GM18499 (cell line): ENCODE data around the gene POLR3A.
"Not testable (repeated sequence)": the region's sequence is repeated elsewhere in the genome, so short reads cannot be mapped to it uniquely, and the experiment has no call there.

ENCODE experiments used
- ATAC-seq: cut with Tn5 transposase; IDR thresholded peaks from one replicate; pipeline ENCODE4 v1.9.1; 2021; ENCODE audit warnings: moderate number of reproducible peaks; ENCODE audit not compliant: insufficient read depth, unreplicated experiment

POLR3A gene

GRCh38 chr10:78025685-78026364 is 3.5 kb downstream of the POLR3A start:
- ATAC-seq, result no peak

DNA sequence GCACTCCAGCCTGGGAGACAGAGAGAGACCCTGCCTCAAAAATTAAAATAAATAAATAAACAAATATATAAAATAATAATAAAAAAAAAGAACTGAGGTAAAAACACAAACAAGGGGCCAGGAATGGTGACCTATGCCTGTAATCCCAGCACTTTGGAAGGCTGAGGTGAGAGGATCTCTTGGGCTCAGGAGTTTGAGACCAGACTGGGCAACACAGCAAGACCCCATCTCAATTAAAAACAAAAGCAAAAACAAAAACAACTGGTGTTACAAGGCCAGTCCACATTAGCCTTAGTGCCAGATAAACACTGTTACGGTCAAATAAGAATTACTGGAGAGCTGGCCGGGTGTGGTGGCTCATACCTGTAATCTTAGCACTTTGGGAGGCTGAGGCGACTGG is 5.6 kb downstream of the POLR3A start:
- ATAC-seq, result no peak

DNA sequence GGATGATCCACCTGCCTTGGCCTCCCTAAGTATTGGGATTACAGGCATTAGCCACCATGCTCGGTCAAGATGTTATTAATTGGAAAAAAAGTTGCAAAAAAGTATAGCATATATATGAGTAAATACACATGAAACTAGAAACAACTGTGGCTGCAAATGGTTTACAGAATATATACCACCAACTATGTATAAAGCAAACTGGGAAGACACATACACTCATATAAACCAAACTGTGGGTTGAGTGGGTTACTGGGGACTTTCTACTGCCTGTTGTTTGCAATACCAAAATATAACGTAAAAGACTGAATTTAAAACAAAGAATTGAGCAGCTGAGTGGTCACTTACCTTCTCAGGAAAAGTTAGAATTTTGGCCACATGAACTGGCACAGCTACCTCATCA is 8.1 kb downstream of the POLR3A start:
- ATAC-seq, result no peak

- no peak for ATAC-seq
These were observed 10.1 kb downstream of the POLR3A start for GRCh38 chr10:78019264-78019663.

DNA sequence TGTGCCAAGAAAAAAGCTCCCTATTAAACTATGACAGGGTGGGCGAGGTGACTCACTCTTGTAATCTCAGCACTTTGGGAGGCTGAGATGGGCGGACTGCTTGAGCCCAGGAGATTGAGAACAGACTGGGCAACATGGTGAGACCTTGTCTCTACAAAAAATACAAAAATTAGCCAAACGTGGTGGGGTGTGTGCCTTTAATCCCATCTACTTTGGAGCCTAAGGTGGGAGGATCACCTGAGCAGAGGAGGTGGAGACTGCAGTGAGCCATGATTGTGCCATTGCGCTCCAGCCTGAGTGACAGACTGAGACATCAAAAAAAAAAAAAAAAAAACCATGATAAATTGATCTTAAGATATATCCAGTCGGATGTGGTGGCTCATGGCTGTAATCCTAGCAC is 11.5 kb downstream of the POLR3A start:
- ATAC-seq, result no peak

DNA sequence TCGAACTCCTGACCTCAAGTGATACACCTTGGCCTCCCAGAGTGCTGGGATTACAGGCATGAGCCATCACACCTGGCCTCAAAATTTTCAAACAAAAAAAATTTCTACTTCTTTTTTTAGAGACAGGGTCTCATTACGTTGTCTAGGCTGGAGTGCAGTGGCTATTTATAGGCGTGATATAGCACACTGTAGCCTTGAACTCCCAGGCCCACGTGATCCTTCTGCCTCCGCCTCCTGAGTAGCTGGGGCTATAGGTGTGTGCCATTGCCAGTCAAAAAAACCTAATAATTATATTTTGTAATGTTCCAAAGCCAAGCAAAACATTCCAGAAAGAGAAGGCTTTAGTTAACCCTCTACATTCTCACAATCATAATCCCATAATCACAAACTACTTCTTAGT is 13.8 kb downstream of the POLR3A start:
- ATAC-seq, result no peak

- no peak for ATAC-seq
These were observed 15.8 kb downstream of the POLR3A start for GRCh38 chr10:78013564-78013963.

- no peak for ATAC-seq
These were observed 18.2 kb downstream of the POLR3A start for GRCh38 chr10:78011065-78011464.

DNA sequence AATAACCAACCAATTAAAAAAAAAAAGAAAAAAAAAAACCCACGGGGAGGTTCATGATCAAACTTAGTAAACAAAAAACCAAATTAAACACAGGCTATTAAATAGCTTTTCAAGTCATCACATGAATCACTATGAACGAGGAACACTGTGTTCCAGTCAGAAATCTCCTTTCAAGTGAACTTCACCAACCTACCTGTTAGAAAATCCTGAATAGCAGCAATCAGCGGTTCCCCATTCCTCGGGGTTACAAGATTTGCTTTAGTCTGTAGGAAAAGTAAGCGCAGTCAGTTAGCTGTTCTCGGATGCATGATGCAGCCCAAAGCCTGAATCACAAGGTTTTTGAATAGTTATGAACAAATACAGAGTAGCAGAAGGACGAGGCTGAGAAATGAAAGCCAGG is 19.0 kb downstream of the POLR3A start:
- no peak for ATAC-seq

DNA sequence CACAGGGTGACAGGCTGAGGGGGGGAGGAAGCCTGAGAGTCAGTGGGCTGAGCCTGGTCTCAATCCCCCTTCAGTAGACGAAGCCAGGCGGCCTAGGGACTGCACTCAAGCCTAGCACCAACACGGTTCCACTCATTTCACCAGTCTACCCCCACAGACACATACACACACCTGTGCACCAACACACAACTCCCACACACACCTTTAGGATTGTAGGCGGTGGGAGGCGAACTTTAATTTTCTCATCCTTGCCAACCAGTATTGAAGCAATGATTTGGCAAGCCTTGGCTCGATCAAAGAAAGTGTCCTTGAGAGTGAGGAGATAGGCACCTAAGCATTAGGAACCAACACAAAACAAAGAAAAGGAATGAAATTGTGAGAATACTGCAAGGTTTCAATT is 19.7 kb downstream of the POLR3A start:
- ATAC-seq, result no peak

DNA sequence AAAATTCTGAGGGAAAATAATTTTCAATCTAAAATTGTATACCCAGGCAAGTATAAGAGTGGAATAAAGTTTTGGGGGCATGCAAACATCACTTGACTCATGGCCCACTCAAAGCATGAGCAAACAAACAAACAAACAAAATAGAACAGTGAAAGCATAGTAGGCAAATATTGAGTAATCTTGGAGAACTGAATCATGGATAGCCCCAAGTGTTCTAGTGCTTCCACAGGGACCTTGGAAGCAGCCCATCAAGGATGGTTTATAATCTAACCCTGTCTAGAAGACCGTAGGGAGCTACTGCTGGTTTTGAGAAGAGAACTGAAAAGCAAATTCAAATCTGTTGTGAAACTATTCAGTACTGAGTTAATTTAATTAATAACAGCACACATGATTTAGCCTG is 22.1 kb downstream of the POLR3A start:
- ATAC-seq, result no peak

DNA sequence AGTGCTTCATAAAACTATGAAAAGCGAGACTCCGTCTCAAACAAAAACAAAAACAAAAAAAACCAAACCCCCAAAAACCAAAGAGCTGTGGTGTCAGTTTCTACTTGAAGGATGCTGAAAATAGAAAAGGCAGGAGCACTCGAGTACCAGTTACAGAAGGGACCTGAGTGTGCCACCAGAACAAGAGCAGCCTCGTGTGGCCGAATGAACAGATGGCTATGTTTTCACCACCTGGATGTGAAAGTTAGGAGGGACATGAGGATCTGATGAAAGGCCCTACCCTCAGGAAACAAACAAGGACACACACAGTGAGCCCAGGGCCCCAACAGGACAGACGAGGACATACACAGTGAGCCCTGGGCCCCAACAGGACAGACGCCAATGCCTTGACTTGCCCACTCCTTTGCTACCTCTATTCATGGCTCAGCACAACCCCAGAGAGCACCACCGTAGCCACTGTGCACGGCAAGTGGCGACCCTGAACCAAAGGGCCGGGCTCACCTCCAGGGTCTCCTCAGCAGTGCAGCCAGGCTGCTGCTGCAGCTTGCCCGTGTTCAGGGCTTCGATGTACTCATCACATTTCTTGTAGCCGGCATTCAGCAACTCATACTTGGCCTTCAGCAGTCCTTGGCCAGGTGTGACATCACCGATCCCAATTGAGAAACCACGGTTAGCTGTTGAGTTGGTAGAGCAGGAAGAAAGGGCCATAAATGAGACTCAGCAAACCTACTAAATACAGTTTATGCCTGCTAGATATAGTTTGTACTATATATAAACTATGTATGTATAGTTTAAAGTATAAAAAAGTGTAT is 24.9 kb downstream of the POLR3A start:
- ATAC-seq, result no peak

- no peak for ATAC-seq
These were observed 26.6 kb downstream of the POLR3A start for GRCh38 chr10:78002541-78003288.

DNA sequence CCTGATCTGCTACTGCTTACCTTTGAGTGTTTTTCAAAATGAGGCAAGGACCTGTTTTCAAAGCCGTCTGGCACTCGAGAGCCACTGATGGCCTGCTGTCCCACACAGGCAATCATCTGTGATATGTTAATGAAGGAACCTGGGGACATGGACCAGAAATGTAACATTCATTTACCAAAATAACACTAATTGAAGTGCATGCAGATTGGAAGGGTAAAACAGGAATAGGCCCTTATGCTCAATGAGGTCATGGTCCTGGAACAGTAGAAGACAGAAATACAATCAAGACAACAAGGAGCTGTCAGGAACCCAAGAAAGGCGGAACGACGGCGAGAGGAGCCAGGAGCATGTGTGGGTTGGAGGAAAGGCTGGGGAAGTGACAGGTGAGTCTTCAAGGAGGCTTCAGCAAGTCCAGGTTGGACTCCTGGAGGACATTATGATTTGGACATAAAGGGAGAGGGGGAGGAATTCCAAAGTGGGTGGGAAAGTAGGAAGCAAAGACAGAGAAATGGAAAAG is 28.3 kb downstream of the POLR3A start:
- ATAC-seq, result no peak

DNA sequence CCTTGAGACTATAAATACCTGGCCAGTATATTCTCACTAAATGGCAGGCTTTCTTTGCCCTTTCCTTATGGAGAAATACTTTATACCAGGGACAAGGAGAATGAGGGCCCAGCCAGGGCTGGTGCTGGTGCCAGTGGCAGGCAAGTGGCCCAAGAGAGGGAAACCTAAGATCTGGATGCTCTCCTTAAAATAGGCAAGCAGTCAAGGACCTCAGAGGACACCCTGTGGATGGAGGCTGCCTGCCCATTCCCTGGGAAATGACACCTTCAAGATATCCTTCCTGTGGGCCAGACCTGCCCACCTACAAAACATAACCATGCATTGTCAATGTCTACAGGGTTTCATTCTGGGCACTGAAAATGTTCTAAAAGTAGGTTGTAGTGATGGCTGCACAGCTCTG is 29.1 kb downstream of the POLR3A start:
- ATAC-seq, result no peak

- ATAC-seq, result not testable (repeated sequence)
These were observed 30.5 kb downstream of the POLR3A start for GRCh38 chr10:77998780-77999179.

GRCh38 chr10:77993620-77994019 is 35.7 kb downstream of the POLR3A start:
- no peak for ATAC-seq

- no peak for ATAC-seq
These were observed 40.1 kb downstream of the POLR3A start for GRCh38 chr10:77989081-77989724.

DNA sequence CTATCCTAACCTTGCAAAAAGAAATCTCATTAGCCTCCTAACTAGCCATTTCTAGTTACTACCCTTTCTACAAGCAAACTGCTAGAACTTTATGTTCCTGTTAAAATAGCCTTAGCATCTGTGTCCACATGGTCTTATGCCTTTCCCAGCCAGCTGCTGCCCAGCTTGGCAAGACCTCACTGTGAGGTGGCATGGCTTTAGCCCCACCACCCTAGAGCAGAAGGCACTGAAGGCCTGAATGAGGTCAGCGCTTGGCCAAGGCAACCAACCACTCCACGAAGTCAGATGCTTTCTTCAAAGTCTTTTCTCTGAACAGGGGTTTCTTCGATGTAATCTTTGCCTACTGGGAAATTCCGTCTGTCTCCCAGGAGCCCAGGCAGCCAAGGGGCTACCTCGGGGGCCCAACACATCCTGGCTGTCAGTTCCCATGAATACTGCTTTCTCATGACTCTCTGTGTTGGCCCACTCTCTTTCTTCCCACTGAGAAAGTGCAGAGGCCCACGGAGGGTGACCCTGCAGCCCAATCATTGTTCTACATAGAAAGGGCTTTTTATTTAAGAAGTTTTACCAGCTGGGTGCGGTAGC is 41.6 kb downstream of the POLR3A start:
- no peak for ATAC-seq

- no peak for ATAC-seq
These were observed 44.3 kb downstream of the POLR3A start for GRCh38 chr10:77984986-77985385.
